Regular cardiac myocyte (primary cell): ENCODE data around the gene ASZ1. TPM values are rescaled to one million over a fixed set of nuclear protein-coding genes. Genes with fewer than 3 reads are reported as not detected.

Source experiments
- total RNA-seq: library from RNA; depleted of rRNA; stranded (reverse); fragments of >200 nt; gene quantifications from 2 replicates; pipeline ENCODE4 v1.2.3, GENCODE V29; 2014

Gene ASZ1, protein sequence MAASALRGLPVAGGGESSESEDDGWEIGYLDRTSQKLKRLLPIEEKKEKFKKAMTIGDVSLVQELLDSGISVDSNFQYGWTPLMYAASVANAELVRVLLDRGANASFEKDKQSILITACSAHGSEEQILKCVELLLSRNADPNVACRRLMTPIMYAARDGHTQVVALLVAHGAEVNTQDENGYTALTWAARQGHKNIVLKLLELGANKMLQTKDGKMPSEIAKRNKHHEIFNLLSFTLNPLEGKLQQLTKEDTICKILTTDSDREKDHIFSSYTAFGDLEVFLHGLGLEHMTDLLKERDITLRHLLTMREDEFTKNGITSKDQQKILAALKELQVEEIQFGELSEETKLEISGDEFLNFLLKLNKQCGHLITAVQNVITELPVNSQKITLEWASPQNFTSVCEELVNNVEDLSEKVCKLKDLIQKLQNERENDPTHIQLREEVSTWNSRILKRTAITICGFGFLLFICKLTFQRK
- total RNA-seq = not detected in 2 replicates

DNA sequence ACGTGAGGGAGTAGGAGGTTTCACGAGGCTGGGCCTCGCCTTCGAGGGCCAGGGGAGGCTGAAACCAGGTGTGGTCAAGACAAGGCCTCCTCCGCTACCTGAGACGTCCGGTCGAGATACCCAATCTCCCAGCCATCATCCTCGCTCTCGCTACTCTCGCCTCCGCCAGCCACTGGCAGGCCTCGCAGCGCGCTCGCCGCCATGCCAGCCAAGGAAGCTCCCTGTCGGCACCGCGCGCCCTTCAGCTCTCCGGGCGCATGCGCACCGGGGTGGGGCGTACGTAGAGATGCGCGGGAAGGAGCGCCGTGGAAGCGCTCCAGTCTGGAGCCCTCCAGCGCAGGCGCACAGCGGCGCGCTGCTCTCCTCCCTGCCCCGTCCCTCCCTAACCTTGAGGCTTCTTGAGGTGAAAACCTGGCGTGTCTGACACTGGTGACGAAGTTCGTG lies at the start of gene ASZ1:
Gene ASZ1, minus strand, starts transcription at position 236 of the 444 bp plus-strand sequence. Its CDS starts 33 bp downstream, at position 203.

GRCh38 chr7:117322741-117323304 lies 104.5 kb downstream of the ASZ1 start, which contains the start of gene WNT2:
TSS of gene WNT2 (minus strand) at chr7:117323058. CDS start at chr7:117322989, 69 bp downstream.

Other genes starting within 250 kb of the ASZ1 start
- gene WNT2, start 104.4 kb downstream of the ASZ1 start, total RNA-seq = under 0.01 and 0.19 TPM in 2 replicates
- under 0.01 TPM in 2 replicates for gene CFTR, start 52.5 kb upstream of the ASZ1 start, total RNA-seq